HG03139 (cell line): ENCODE data around the gene ARHGAP12.

Source experiments
- ATAC-seq: cut with Tn5 transposase; IDR thresholded peaks from one replicate; pipeline ENCODE4 v1.9.1; 2021; ENCODE audit not compliant: unreplicated experiment

Gene ARHGAP12

GRCh38 chr10:31822616-31823318 lies 105.9 kb downstream of the ARHGAP12 start:
- no peak for ATAC-seq

- no peak for ATAC-seq
Measured at GRCh38 chr10:31822150-31822549, 106.5 kb downstream of the ARHGAP12 start.

DNA sequence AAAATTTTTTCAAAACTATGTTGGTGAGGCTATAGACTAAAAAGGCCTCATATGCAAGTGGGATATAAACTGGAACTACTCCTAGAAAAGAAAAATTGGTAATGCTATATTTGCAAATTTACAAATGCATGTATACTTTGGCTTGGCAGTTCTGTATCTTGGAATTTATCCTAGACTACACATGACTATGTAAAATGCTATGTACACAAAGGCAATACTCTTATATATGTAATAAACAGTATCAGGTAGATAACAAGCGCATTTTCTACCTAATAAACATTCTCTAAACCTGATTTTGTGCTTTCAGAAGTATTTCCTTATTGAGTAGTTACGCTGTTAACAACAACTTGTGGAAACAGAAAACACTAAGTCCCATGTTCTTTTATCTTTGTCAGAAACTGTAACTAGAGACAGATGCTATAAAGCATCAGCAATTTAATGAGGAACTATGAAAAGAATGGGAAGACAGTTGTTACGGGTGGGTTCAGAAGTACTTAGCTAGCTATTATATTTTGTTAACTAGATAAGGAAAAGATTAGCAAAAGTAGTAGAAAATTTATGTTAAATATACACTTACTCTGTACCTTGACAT lies 107.8 kb downstream of the ARHGAP12 start:
- ATAC-seq, result no peak

DNA sequence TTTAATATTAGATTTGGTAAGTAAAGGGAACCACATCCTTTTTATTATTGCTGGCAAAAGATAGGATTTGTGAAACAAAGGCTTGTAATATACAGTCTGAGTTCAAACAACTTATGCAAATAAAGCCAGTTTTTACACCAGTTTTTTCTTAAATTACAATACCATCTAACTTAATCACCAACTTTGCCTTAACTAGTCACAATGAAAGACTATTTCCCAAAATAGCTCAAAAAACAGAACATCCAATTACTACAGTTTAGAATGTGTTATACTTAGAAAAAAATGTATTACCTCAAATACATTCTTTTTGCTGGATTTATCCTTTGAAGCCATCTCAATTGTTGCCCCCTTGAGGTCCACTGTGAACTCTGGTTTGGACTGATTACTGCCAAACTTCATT lies 108.5 kb downstream of the ARHGAP12 start:
- ATAC-seq, result no peak

GRCh38 chr10:31819391-31819820 lies 109.2 kb downstream of the ARHGAP12 start:
- ATAC-seq, result no peak

DNA sequence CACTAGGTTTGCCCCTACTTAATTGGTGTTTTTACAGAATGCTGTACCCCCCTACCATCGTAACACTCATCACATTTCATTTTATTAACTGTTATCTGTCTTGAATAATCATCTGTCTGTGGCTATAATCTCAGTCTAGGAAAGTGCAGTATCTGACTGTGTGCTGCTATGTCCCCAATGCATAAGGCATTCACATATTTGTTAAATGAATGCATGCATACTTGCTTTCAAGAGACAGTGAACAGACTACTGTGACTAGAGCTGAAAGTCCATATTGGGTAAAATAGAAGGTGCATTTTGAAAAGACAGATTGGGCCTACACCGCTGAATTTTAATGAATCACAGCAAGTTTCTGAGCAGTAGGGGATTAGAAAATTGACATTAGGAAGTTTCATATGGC lies 112.3 kb downstream of the ARHGAP12 start:
- ATAC-seq, result no peak

DNA sequence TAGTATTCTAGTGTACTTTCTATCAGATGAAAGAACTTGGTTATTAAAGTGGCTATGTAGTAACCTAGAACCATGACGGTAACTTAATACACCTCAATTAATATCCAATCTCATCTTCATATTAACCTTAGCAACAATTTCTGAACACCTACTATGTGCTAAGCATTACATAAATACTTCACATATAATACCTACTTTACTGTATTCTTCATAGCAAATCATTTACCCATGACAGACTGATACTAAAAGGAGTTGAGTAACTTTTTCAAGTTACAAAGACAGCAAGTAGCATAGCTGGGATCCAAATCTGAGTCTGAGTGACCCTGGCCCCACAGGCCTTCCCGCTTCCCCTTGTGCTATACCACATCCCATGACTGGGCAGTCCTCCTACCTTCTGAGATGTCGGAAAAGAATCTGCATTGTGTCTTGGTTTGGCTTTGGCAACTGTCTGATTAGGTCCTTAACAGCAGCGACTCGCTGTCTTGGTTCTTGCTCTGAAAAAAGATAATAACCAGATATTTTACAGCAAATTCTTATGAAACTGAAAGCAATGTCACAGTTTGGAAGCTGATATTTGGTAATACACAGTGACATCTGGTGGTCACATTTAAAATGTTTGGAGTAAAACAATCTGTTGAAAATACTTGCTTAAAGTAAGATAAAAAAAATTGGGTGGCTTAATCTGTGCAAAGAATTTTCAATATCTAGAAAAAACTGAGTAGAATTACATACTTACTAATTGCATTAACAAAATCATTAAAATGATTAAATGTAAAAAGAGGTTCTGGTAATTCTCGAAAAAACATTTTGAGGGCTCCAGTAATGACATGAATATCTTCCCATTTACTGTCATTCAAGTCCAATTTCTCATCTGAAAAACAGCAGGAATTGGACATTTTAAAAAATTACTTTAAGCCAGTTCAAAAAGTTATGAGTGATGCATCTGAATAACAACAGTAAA lies 120.1 kb downstream of the ARHGAP12 start:
- ATAC-seq, result no peak

GRCh38 chr10:31804352-31804810 lies 124.2 kb downstream of the ARHGAP12 start:
- ATAC-seq, result no peak

DNA sequence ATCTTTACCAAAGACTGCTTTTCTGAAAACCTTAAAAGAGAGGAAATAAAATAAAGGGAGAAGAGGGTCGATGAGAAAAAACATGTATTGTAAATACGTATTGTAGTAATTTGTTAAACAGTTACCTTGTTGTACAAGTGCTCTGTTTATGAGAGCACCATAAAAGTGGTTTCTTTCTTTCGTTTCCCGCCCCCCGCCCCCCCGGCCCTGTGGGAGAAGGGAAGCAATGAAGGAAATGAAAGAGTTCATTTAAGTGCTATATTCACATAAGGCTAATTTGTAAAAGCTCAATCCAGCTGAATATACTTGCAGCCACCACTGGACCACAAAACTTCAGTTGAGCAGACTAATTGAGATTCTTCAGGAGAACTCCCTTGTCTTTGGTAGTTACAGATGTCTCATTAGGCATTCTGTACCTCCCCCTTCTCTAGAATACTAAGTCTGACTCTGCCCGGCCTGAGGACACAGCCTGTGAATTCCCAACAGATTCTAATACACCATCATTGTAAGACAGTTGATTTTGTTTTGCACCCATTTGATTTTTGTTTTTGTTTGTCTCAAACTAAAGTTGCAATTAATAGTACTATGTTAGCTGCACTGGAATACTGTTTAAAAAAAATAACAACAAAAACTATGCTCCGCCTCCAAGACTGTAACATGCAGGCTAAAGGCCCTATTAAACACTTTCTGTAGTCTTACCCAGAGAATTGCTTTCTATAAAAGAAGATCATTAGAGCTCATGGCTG lies 124.9 kb downstream of the ARHGAP12 start:
- ATAC-seq, result no peak

GRCh38 chr10:31799181-31799580 lies 129.4 kb downstream of the ARHGAP12 start:
- no peak for ATAC-seq

DNA sequence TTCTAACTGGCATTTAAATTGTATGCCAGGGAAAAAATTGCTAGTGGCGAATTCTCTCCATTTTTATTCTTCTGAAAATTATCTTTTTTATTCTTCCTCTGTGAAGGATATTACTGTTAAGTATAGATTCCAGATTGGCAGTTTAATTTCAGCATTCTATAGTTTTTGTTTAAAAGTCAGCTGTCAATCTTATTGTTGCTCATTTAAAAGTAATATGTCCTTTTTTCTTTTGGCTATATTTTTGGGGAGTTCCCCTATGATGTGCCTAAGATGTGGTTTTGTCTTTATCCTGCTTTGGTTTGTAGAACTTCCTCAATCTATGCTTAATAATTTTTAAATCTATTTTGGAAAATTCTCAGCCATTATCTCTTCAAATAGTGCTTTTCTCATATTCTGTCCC lies 135.9 kb downstream of the ARHGAP12 start:
- no peak for ATAC-seq

DNA sequence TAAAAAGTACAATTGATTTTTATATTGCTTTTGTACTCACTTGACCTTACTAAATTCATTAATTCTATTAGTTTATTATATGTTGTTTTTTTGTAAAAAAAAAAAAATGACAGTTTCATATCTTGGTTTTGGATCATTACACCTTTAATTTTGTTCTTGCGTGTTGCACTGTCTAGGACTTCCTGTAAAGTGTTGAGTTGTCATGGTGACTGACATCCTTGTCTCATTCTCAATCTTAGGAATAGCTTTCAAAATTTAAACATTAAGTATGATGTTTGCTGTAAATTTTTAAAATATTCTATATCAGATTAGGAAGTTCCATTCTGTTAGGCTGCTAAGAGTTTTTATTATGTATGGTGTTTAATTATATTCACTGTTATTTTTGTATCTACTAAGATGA lies 139.1 kb downstream of the ARHGAP12 start:
- ATAC-seq, result no peak

DNA sequence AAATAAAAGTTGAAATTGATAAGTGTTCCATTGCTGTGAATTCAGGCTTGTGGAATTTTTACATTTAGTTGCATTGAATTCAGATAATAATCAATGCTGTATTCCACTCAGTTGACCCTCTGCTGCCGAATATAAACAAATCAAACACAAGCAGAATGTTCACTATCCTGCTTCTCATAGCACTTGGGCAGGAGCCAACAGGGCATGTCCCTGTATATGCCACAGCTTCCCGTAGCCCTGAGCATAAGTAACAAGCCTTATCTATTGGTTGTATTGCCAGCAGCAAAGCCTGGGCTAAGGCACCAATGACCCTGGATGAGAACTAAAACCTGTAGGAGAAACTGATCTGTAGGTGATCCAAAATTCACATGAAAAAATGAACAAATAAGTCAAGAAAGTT lies 145.9 kb downstream of the ARHGAP12 start:
- no peak for ATAC-seq

DNA sequence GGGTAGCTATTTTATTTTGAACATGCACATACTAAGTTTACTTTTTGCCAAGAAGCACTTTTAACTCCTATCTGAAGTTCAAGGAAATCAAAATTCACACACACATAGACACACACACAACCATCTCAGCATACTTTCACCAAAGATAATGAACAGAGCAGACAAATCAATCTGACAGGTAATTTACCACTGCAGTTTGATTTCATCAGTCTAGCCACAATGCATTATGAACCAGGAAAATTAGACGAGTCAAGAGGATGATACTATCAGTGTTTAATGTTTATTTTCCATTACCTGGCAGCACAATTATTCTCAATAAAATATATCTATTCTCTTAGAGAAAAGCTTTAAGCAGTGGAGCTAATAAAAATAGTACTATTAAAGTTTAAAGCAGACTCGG lies 147.9 kb downstream of the ARHGAP12 start:
- ATAC-seq, result no peak

- no peak for ATAC-seq
Measured at GRCh38 chr10:31778627-31779026, 150.0 kb downstream of the ARHGAP12 start.

DNA sequence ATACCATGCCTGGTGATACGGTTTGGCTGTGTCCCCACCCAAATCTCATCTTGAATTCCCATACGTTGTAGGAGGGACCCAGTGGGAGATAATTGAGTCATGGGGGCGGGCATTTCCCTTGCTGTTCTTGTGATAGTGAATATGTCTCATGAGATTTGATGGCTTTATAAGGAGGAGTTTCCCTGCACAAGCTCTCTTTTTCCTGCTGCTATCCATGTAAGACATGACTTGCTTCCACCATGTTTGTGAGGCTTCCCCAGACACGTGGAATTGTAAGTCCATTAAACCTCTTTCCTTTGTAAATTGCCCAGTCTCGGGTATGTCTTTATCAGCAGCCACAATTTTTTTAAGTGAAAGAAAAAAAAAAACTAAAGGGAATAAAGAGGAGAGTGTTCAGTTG lies 152.5 kb downstream of the ARHGAP12 start:
- ATAC-seq, result no peak

- no peak for ATAC-seq
Measured at GRCh38 chr10:31774928-31775650, 153.5 kb downstream of the ARHGAP12 start.

- no peak for ATAC-seq
Measured at GRCh38 chr10:31774299-31774900, 154.2 kb downstream of the ARHGAP12 start.

- ATAC-seq, result no peak
Measured at GRCh38 chr10:31773749-31774298, 154.8 kb downstream of the ARHGAP12 start.
